T1000 (cell line): ENCODE measurements around the gene PPM1F.

Experiments used
- DNase-seq: peaks from one replicate; lab custom pipeline; 2025; ENCODE audit warnings: mixed read lengths; lab: John Stamatoyannopoulos, UW

Gene PPM1F

GRCh38 chr22:21975854-21976345, 23.3 kb upstream of the PPM1F start:
- no peak for DNase-seq

- no peak for DNase-seq
Observed at GRCh38 chr22:21975273-21975672, 22.6 kb upstream of the PPM1F start.

- DNase-seq, result no peak
Observed at GRCh38 chr22:21974058-21974649, 21.5 kb upstream of the PPM1F start.

GRCh38 chr22:21972806-21973205, 20.2 kb upstream of the PPM1F start:
- no peak for DNase-seq

- no peak for DNase-seq
Observed at GRCh38 chr22:21972293-21972779, 19.7 kb upstream of the PPM1F start.

GRCh38 chr22:21971858-21972275, 19.2 kb upstream of the PPM1F start:
- DNase-seq, result no peak

GRCh38 chr22:21970800-21971617, 18.4 kb upstream of the PPM1F start:
- no peak for DNase-seq

GRCh38 chr22:21970037-21970799, 17.6 kb upstream of the PPM1F start:
- no peak for DNase-seq

- no peak for DNase-seq
Observed at GRCh38 chr22:21968452-21969129, 15.9 kb upstream of the PPM1F start.

- DNase-seq, result no peak
Observed at GRCh38 chr22:21967693-21968271, 15.1 kb upstream of the PPM1F start.

- no peak for DNase-seq
Observed at GRCh38 chr22:21966643-21967516, 14.2 kb upstream of the PPM1F start.

- no peak for DNase-seq
Observed at GRCh38 chr22:21965762-21966288, 13.2 kb upstream of the PPM1F start.

GRCh38 chr22:21964918-21965484, 12.4 kb upstream of the PPM1F start:
- no peak for DNase-seq

GRCh38 chr22:21964234-21964633, 11.6 kb upstream of the PPM1F start:
- DNase-seq, result no peak

GRCh38 chr22:21963790-21964211, 11.2 kb upstream of the PPM1F start:
- DNase-seq, result no peak

- no peak for DNase-seq
Observed at GRCh38 chr22:21963286-21963685, 10.6 kb upstream of the PPM1F start.

GRCh38 chr22:21962655-21962949, 10.0 kb upstream of the PPM1F start:
- no peak for DNase-seq

- DNase-seq, result no peak
Observed at GRCh38 chr22:21961886-21962654, 9.4 kb upstream of the PPM1F start.

GRCh38 chr22:21961127-21961867, 8.6 kb upstream of the PPM1F start:
- no peak for DNase-seq
